K562 (cell line): Measurements from ENCODE around the gene YJU2. TPM values are rescaled to one million over a fixed set of nuclear protein-coding genes. Genes with fewer than 3 reads are reported as not detected.

Experiments used
- ATAC-seq: fragments of 200-7000 bp; cut with Tn5 transposase; 3 replicates; pipeline ENCODE4 v1.9.1; 2020; ENCODE audit warnings: moderate library complexity
- BruUV-seq: library from RNA; stranded (reverse); fragments of 400-500 nt; replicated peaks from 2 replicates; lab custom pipeline; 2021; lab: Mats Ljungman, UMichigan
- CTCF ChIA-PET: fragments of 300-600 bp; formaldehyde crosslinking; extraction: SDS; loops from one replicate; lab custom pipeline; 2021; ENCODE audit warnings: low intra/inter-chr PET ratio; lab: Yijun Ruan, JAX
- POLR2A ChIA-PET: fragments of 300-600, 350-650 bp; sonication (Branson Sonifier 250); formaldehyde crosslinking; extraction: SDS; loops from one replicate; lab custom pipeline; 2021; ENCODE audit warnings: antibody characterized with exemption, inconsistent platforms; lab: Yijun Ruan, JAX
- DNase-seq, 4 experiments: peaks; one replicate each; pipeline versions ENCODE4 v3.0.0 to v3.0.0-alpha.2; 2011 to 2018; ENCODE audit warnings: low spot score in 3 of 4, mixed read lengths in 3 of 4; ENCODE audit errors: extremely low read depth in 1 of 4
- FAIRE-seq: peaks from 2 replicates; lab custom pipeline; 2011; peaks lifted over from hg19 to GRCh38; lab: Jason Lieb, UNC
- H2AFZ ChIP-seq: 2 replicates; pipeline ENCODE4 v1.6.0; 2011; ENCODE audit warnings: low read depth, low read length, control low read depth, inconsistent platforms
- H3K27ac ChIP-seq: fragments of 200-600 bp; 3 replicates; pipeline ENCODE4 v1.8.0; 2011; ENCODE audit warnings: low read depth, mild to moderate bottlenecking, control low read depth, inconsistent platforms, low read length, moderate library complexity, mixed read lengths; ENCODE audit errors: extremely low read depth
- H3K27me3 ChIP-seq, 2 experiments: fragments of 300-600 bp in 1 of 2; 2 replicates in 1 of 2; 3 replicates in 1 of 2; pipeline versions ENCODE4 v1.6.0 to v1.8.0; 2011; ENCODE audit warnings: inconsistent platforms in 2 of 2, low read length in 2 of 2, mild to moderate bottlenecking in 1 of 2, mixed read lengths in 1 of 2, moderate library complexity in 1 of 2; ENCODE audit not compliant: control insufficient read depth in 2 of 2, insufficient read depth in 2 of 2
- H3K36me3 ChIP-seq: fragments of 300-600 bp; 3 replicates; pipeline ENCODE4 v1.8.0; 2011; ENCODE audit warnings: mild to moderate bottlenecking, low read length, inconsistent platforms; ENCODE audit not compliant: control insufficient read depth, insufficient read depth
- H3K4me1 ChIP-seq, 2 experiments: fragments of 200-600 bp in 1 of 2; replicated peaks in 1 of 2; 2 replicates in 1 of 2; 3 replicates in 1 of 2; pipeline versions ENCODE4 v1.5.1 to v1.8.0; 2011; ENCODE audit warnings: inconsistent platforms in 2 of 2, low read length in 2 of 2, mild to moderate bottlenecking in 1 of 2, mixed read lengths in 1 of 2, moderate library complexity in 1 of 2; ENCODE audit not compliant: control insufficient read depth in 2 of 2, insufficient read depth in 2 of 2
- H3K4me2 ChIP-seq: 2 replicates; pipeline ENCODE4 v1.6.1; 2011; ENCODE audit warnings: low read length, control low read depth, inconsistent platforms, mixed read lengths; ENCODE audit not compliant: insufficient read depth
- H3K4me3 ChIP-seq: fragments of 200-600 bp; sonication (generic), shearing (Covaris generic); 2 replicates; pipeline ENCODE4 v1.5.1; 2016; ENCODE audit warnings: control low read depth, inconsistent platforms
- H3K79me2 ChIP-seq: fragments of 200-600 bp; 3 replicates; pipeline ENCODE4 v1.8.0; 2011; ENCODE audit warnings: low read length, inconsistent platforms; ENCODE audit not compliant: control insufficient read depth, insufficient read depth
- H3K9ac ChIP-seq, 2 experiments: 2 replicates each; pipeline versions ENCODE4 v1.6.0 to v1.6.1; 2011; ENCODE audit warnings: low read depth in 2 of 2, low read length in 2 of 2, control low read depth in 1 of 2, inconsistent platforms in 1 of 2, mild to moderate bottlenecking in 1 of 2, mixed read lengths in 1 of 2; ENCODE audit not compliant: insufficient read depth in 1 of 2
- H3K9me1 ChIP-seq: one replicate; pipeline ENCODE4 v1.6.0; 2011; ENCODE audit warnings: inconsistent platforms, mild to moderate bottlenecking, low read length, moderate library complexity; ENCODE audit not compliant: control insufficient read depth, insufficient read depth
- H3K9me3 ChIP-seq: replicated peaks from 2 replicates; pipeline ENCODE4 v1.5.1; 2011; ENCODE audit warnings: low read depth, low read length, inconsistent platforms; ENCODE audit not compliant: control insufficient read depth, insufficient read depth
- H4K20me1 ChIP-seq: replicated peaks from 2 replicates; pipeline ENCODE4 v1.6.1; 2011; ENCODE audit warnings: low read length, inconsistent platforms, mixed read lengths; ENCODE audit not compliant: control insufficient read depth, insufficient read depth
- CXXC5 ChIP-seq: fragments of 250-450 bp; sonication (Bioruptor Pico); IDR thresholded peaks from 2 replicates; pipeline ENCODE4 v1.8.0; 2022; ENCODE audit warnings: inconsistent platforms, mild to moderate bottlenecking, moderate library complexity
- IFI16 ChIP-seq: fragments of 250-450 bp; sonication (Bioruptor Pico); IDR thresholded peaks from 2 replicates; pipeline ENCODE4 v2.1.2; 2022; ENCODE audit warnings: mild to moderate bottlenecking, inconsistent platforms
- KDM5B ChIP-seq: fragments of 200-600 bp; sonication (generic); IDR thresholded peaks from 2 replicates; pipeline ENCODE4 v1.6.1; 2012; ENCODE audit warnings: low read depth, mild to moderate bottlenecking, moderate library complexity, low read length, control low read depth, inconsistent platforms; ENCODE audit not compliant: insufficient replicate concordance
- MCM7 ChIP-seq, 2 experiments: fragments of 450-650 bp; IDR thresholded peaks; 2 replicates each; pipeline ENCODE4 v1.6.1; 2016 to 2018
- TEAD4 ChIP-seq, 2 experiments: sonication (generic) in 1 of 2; formaldehyde crosslinking in 1 of 2; IDR thresholded peaks; 2 replicates each; pipeline versions ENCODE4 v1.6.1 to v1.8.0; 2012 to 2022; ENCODE audit warnings: borderline replicate concordance in 1 of 2, inconsistent platforms in 1 of 2, low read length in 1 of 2, mild to moderate bottlenecking in 1 of 2, missing genetic modification reagents in 1 of 2
- ZNF24 ChIP-seq: fragments of 450-650 bp; IDR thresholded peaks from 2 replicates; pipeline ENCODE4 v1.6.1; 2016
- WGBS: fragments of 100-300 bp; shearing (Covaris generic); methylation state at CpG from one replicate; pipeline ENCODE4 v1.1.6; 2016; ENCODE audit warnings: low coverage, mixed read lengths; ENCODE audit not compliant: insufficient coverage; ENCODE audit errors: missing lambda C conversion rate; 5-methylcytosine and 5-hydroxymethylcytosine counted together
- in situ Hi-C: fragments of 300-500 bp; cut with MboI; formaldehyde crosslinking; loops from 4 replicates; pipeline ENCODE4 v1.15.0; 2018; ENCODE audit warnings: inconsistent platforms, mixed read lengths
- intact Hi-C: fragments of 100-400 bp; cut with micrococcal nuclease; formaldehyde crosslinking; loops from 2 replicates; pipeline ENCODE4 v1.14.2; 2022
- polyA plus RNA-seq, 8 experiments: library from polyadenylated mRNA; depleted of rRNA in 4 of 8; stranded (reverse) in 5 of 8; unstranded in 3 of 8; fragments of >200 nt; fragmentation: Nextera tagmentation in 2 of 8; fragmentation: Illumina TruSeq in 1 of 8; extraction: Ambion mirVana in 2 of 8; extraction: Trizol in 1 of 8; gene quantifications; 2 replicates each; pipeline versions ENCODE4 v1.2.1 to v1.2.3, GENCODE V29; 2011 to 2014; ENCODE audit warnings: inconsistent platforms in 1 of 8, missing spikeins in 1 of 8
- total RNA-seq, 7 experiments: library from RNA; depleted of rRNA in 6 of 7; stranded (reverse); fragments of >200 nt in 6 of 7; fragmentation: Illumina TruSeq in 2 of 7; extraction: Trizol in 2 of 7; gene quantifications; 2 replicates each; pipeline versions ENCODE4 v1.2.1 to v1.2.3, GENCODE V29; 2011 to 2021; ENCODE audit warnings: low replicate concordance in 1 of 7
- TF ChIP-seq, protein P1 (sequence below): fragments of 250-450 bp; sonication (Bioruptor Pico); IDR thresholded peaks from 2 replicates; pipeline ENCODE4 v1.4.0; 2020
- TF ChIP-seq, protein P2 (sequence below): sonication (generic); formaldehyde crosslinking; IDR thresholded peaks from 2 replicates; pipeline ENCODE4 v1.9.0; 2022; ENCODE audit warnings: mild to moderate bottlenecking, missing genetic modification reagents

Gene YJU2
- total and polyA plus RNA-seq, 9 of the 15 experiments (the other 6 are each of a cell fraction or from before 2014, with no cell fraction given): 0.41 to 34.9 (median 19.3) TPM

DNA sequence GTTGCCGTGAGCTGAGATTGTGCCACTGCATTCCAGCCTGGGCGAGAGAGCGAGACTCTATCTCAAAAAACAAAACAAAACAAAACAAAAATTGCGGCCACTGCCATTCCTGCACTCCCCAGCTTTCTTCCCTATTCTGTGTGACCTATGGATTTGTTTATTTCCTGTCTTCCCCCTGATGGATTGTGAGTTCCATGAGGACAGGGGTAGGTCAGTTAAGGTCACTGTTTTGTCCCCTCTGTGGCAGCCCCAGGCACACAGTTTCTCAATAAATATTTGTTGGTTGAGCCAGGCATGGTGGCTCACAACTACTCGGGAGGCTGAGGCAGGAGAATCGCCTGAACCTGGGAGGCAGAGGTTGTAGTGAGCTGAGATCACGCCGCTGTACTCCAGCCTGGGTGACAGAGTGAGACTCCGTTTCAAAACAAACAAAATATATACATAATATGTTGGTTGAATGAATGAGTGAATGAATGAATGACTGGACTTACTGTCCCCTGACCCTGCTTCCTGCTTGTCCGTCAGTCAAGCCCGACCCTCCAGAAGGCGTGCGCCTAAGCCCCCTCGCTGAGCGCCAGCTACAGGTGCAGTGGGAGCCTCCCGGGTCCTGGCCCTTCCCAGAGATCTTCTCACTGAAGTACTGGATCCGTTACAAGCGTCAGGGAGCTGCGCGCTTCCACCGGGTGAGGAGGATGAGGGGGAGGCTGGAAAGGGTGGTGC, 12.6 kb upstream of the YJU2 start:
- no TSS peak for BruUV-seq
- Histone ChIP-seq H4K20me1 (0 out of 2 replicates have a peak, but pooled peaks cover 3% of the 10 kb centered on the region), H3K4me3 (no peak overlapping the region), H3K4me1 (peaks cover 0 to 26% of the 10 kb centered on the region in 2 experiments; a peak in 3 of 5 replicates), H3K79me2 (no peaks in the 10 kb centered on the region), H3K9me3 (no peaks in the 10 kb centered on the region), H3K27me3 (peaks cover 12 to 28% of the 10 kb centered on the region in 2 experiments; a peak in 3 of 5 replicates), H3K9me1 (no peaks in the 10 kb centered on the region), H2AFZ (0 out of 2 replicates have a peak overlapping the region, but pooled peaks have one; percentile 40), H3K4me2 (no peak overlapping the region), H3K36me3 (no peaks in the 10 kb centered on the region), H3K27ac (no peak overlapping the region), H3K9ac (peak overlapping the region in 1 of 2 experiments; percentile 68; a peak in 2 of 4 replicates)
- ChIA-PET CTCF (interaction anchor here (0.6 kb wide), 1 partner anchor 111 kb away, joined by 3 read pairs; no protein-coding TSS in a partner anchor), POLR2A (interaction anchor here (0.6 to 1.9 kb wide), 4 partner anchors 13 to 227 kb away, joined by 3 to 8 read pairs (median 4); partner anchors contain the start of gene YJU2)
- DNase-seq: peak in 2 of 4 experiments; percentile 4 to 6
- 14% methylated on average over 21 of the region's 21 CpGs for WGBS
- TF ChIP-seq, protein P1, sequence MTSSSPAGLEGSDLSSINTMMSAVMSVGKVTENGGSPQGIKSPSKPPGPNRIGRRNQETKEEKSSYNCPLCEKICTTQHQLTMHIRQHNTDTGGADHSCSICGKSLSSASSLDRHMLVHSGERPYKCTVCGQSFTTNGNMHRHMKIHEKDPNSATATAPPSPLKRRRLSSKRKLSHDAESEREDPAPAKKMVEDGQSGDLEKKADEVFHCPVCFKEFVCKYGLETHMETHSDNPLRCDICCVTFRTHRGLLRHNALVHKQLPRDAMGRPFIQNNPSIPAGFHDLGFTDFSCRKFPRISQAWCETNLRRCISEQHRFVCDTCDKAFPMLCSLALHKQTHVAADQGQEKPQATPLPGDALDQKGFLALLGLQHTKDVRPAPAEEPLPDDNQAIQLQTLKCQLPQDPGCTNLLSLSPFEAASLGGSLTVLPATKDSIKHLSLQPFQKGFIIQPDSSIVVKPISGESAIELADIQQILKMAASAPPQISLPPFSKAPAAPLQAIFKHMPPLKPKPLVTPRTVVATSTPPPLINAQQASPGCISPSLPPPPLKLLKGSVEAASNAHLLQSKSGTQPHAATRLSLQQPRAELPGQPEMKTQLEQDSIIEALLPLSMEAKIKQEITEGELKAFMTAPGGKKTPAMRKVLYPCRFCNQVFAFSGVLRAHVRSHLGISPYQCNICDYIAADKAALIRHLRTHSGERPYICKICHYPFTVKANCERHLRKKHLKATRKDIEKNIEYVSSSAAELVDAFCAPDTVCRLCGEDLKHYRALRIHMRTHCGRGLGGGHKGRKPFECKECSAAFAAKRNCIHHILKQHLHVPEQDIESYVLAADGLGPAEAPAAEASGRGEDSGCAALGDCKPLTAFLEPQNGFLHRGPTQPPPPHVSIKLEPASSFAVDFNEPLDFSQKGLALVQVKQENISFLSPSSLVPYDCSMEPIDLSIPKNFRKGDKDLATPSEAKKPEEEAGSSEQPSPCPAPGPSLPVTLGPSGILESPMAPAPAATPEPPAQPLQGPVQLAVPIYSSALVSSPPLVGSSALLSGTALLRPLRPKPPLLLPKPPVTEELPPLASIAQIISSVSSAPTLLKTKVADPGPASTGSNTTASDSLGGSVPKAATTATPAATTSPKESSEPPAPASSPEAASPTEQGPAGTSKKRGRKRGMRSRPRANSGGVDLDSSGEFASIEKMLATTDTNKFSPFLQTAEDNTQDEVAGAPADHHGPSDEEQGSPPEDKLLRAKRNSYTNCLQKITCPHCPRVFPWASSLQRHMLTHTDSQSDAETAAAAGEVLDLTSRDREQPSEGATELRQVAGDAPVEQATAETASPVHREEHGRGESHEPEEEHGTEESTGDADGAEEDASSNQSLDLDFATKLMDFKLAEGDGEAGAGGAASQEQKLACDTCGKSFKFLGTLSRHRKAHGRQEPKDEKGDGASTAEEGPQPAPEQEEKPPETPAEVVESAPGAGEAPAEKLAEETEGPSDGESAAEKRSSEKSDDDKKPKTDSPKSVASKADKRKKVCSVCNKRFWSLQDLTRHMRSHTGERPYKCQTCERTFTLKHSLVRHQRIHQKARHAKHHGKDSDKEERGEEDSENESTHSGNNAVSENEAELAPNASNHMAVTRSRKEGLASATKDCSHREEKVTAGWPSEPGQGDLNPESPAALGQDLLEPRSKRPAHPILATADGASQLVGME (CRISPR knock-in tag): no peak
- TF ChIP-seq, protein P2, sequence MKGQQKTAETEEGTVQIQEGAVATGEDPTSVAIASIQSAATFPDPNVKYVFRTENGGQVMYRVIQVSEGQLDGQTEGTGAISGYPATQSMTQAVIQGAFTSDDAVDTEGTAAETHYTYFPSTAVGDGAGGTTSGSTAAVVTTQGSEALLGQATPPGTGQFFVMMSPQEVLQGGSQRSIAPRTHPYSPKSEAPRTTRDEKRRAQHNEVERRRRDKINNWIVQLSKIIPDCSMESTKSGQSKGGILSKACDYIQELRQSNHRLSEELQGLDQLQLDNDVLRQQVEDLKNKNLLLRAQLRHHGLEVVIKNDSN (CRISPR knock-in tag): no peak
- no peak for TF ChIP-seq CXXC5 (CRISPR knock-in tag)
- no peak for TF ChIP-seq MCM7 (IDR thresholded peaks at IDR 0.05)
- no peak for TF ChIP-seq TEAD4 (IDR thresholded peaks at IDR 0.05; ENCODE audit: low read length)
- no peak for TF ChIP-seq TEAD4 (CRISPR knock-in tag; IDR thresholded peaks at IDR 0.05; ENCODE audit: borderline replicate concordance)
- TF ChIP-seq IFI16: no peak
- TF ChIP-seq ZNF24: peak; percentile 92
- TF ChIP-seq KDM5B: no peak
- FAIRE-seq: no peak
- no peak for ATAC-seq
- intact Hi-C loops (no loop called here), in situ Hi-C loops (no loop called here)
